ENCODE results near the gene MAFB.

GRCh38 chr20:40640667-40641066 is 48.4 kb downstream of the MAFB start:
- TF ChIP-seq EZH2 (IDR thresholded peaks at IDR 0.05; ENCODE audit: low read length) (no peak), CTCF (optimal IDR thresholded peaks at IDR 0.05 in 1 of 3, IDR thresholded peaks at IDR 0.05 in 1 of 3, conservative IDR thresholded peaks at IDR 0.05 in 1 of 3; ENCODE audit: extremely low read depth in 1 of 3, insufficient read depth in 2 of 3, low read length in 3 of 3) (no peak)
